PFSK-1 (cell line): ENCODE results near the gene MMP27.

Source experiments
- POLR2AphosphoS5 ChIP-seq: IDR thresholded peaks from 2 replicates; pipeline ENCODE4 v1.6.1; 2012; ENCODE audit warnings: low read depth, mild to moderate bottlenecking, control low read depth, low read length, moderate library complexity
- TAF1 ChIP-seq: IDR thresholded peaks from 2 replicates; pipeline ENCODE4 v1.6.1; 2012; ENCODE audit warnings: low read length, control low read depth, borderline replicate concordance; ENCODE audit not compliant: insufficient read depth
- TF ChIP-seq, protein P1 (sequence below), 2 experiments: IDR thresholded peaks; 2 replicates each; pipeline versions ENCODE4 v1.6.1 to v1.8.0; 2011 to 2012; ENCODE audit warnings: low read depth in 2 of 2, low read length in 2 of 2, control low read depth in 1 of 2, inconsistent platforms in 1 of 2, mild to moderate bottlenecking in 1 of 2, moderate library complexity in 1 of 2; ENCODE audit not compliant: insufficient read depth in 1 of 2

DNA sequence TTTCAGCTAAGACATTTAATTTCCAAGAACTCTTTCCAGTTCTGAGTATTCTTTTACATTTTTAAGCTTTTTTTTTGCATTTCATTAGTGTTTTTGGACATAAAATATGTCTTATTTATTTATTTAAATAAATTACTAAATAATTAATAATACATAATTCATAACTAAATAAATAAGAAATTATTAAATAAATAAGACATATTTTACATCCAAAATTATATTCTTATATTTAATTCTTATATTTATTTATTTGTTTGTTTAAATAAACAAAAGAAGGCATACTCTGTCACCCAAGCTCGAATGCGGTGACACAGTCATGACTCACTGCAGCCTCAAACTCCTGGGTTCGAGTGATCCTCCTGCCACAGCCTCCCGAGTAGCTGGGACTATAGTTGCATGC is 3.1 kb upstream of the MMP27 start:
- TF ChIP-seq POLR2AphosphoS5 (no peak), TAF1 (no peak)
- TF ChIP-seq, protein P1, sequence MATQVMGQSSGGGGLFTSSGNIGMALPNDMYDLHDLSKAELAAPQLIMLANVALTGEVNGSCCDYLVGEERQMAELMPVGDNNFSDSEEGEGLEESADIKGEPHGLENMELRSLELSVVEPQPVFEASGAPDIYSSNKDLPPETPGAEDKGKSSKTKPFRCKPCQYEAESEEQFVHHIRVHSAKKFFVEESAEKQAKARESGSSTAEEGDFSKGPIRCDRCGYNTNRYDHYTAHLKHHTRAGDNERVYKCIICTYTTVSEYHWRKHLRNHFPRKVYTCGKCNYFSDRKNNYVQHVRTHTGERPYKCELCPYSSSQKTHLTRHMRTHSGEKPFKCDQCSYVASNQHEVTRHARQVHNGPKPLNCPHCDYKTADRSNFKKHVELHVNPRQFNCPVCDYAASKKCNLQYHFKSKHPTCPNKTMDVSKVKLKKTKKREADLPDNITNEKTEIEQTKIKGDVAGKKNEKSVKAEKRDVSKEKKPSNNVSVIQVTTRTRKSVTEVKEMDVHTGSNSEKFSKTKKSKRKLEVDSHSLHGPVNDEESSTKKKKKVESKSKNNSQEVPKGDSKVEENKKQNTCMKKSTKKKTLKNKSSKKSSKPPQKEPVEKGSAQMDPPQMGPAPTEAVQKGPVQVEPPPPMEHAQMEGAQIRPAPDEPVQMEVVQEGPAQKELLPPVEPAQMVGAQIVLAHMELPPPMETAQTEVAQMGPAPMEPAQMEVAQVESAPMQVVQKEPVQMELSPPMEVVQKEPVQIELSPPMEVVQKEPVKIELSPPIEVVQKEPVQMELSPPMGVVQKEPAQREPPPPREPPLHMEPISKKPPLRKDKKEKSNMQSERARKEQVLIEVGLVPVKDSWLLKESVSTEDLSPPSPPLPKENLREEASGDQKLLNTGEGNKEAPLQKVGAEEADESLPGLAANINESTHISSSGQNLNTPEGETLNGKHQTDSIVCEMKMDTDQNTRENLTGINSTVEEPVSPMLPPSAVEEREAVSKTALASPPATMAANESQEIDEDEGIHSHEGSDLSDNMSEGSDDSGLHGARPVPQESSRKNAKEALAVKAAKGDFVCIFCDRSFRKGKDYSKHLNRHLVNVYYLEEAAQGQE (IDR thresholded peaks at IDR 0.05; ENCODE audit: insufficient read depth in 1 of 2, low read depth in 2 of 2, low read length in 2 of 2), result no peak
